ENCODE results near the gene OR10G2. TPM values are rescaled to one million over a fixed set of nuclear protein-coding genes. Genes with fewer than 3 reads are reported as not detected.

The OR10G2 gene
- total RNA-seq, 1 experiment from 2014 or later: not detected

DNA sequence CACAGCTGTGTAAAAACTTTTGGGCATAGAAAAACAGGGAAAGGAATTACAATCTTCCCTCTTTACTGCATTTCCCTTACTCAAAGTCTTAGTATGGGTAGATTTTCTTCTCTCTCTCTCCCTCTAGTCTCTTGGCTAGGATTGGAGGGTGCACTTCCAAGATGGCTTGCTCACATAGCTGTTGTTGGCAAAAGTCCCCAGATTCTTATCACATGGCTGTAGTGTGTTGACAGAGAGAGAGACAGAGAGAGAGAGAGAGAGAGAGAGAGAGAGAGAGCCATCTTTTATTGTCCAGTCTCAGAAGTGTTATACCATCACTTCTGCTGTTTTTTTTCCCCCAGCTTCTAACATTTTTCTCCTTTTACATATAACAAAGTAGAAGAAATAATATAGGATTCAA lies 12.6 kb upstream of the OR10G2 start:
- H3K9me2 ChIP-seq (ENCODE audit: insufficient read depth): no peaks in the 10 kb centered on the region
- CTCF ChIA-PET: interaction anchor here (0.7 kb wide), 1 partner anchor 174 kb away, joined by 3 read pairs; no protein-coding TSS in a partner anchor
- DNase-seq: no peak

DNA sequence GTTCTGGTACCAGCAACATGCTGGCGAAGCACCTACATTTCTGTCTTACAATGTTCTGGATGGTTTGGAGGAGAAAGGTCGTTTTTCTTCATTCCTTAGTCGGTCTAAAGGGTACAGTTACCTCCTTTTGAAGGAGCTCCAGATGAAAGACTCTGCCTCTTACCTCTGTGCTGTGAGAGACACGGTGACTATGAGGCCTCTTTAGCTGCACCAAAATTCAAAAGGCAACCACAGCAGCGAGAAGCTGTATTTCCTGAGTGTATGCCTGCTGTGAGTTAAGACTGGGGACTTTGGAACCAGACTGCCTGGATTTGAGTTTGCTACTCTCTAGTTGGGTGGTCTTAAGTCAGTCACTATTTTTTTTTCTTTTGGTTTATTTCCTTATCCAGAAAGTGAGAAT lies 8.7 kb upstream of the OR10G2 start:
- TF ChIP-seq, protein P1, sequence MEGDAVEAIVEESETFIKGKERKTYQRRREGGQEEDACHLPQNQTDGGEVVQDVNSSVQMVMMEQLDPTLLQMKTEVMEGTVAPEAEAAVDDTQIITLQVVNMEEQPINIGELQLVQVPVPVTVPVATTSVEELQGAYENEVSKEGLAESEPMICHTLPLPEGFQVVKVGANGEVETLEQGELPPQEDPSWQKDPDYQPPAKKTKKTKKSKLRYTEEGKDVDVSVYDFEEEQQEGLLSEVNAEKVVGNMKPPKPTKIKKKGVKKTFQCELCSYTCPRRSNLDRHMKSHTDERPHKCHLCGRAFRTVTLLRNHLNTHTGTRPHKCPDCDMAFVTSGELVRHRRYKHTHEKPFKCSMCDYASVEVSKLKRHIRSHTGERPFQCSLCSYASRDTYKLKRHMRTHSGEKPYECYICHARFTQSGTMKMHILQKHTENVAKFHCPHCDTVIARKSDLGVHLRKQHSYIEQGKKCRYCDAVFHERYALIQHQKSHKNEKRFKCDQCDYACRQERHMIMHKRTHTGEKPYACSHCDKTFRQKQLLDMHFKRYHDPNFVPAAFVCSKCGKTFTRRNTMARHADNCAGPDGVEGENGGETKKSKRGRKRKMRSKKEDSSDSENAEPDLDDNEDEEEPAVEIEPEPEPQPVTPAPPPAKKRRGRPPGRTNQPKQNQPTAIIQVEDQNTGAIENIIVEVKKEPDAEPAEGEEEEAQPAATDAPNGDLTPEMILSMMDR (conservative IDR thresholded peaks at IDR 0.05): no peak
- TF ChIP-seq EZH2 (IDR thresholded peaks at IDR 0.05; ENCODE audit: low read depth): no peak
- Histone ChIP-seq H3K4me2 (no peak overlapping the region), H3K4me3 (no peak overlapping the region), H3F3A (ENCODE audit: insufficient read depth, low read depth) (no peaks in the 10 kb centered on the region), H3K27me3 (ENCODE audit: insufficient read depth, low read depth) (no peaks in the 10 kb centered on the region), H3K4me1 (replicated peaks; ENCODE audit: insufficient read depth) (no peaks in the 10 kb centered on the region), H3K9me3 (ENCODE audit: insufficient read depth, low read depth) (no peaks in the 10 kb centered on the region), H4K20me1 (ENCODE audit: insufficient read depth) (no peaks in the 10 kb centered on the region), H3K79me2 (ENCODE audit: low read depth) (no peaks in the 10 kb centered on the region), H3K27ac (no peak overlapping the region), H3K9me2 (ENCODE audit: insufficient read depth) (no peaks in the 10 kb centered on the region), H3K36me3 (ENCODE audit: low read depth) (no peaks in the 10 kb centered on the region), H2AFZ (no peak overlapping the region)
- DNase-seq: no peak
- POLR2A ChIA-PET (ENCODE audit: unreplicated experiment): interaction anchor here (0.7 kb wide), 1 partner anchor 138 kb away, joined by 8 read pairs; no protein-coding TSS in a partner anchor
- CTCF ChIA-PET: no interaction called here
- intact Hi-C loops (cut with micrococcal nuclease; ENCODE audit: unreplicated experiment): no loop called here
- no TSS peak for BruUV-seq (replicated peaks)

More for the DNA sequence above, 12.6 kb upstream of the OR10G2 start:
- H3K36me3 ChIP-seq (ENCODE audit: low read depth): no peaks in the 10 kb centered on the region
- no peaks in the 10 kb centered on the region for H3K4me1 ChIP-seq (replicated peaks; ENCODE audit: insufficient read depth)
- H3K9me3 ChIP-seq (ENCODE audit: insufficient read depth, low read depth): no peaks in the 10 kb centered on the region
- no peaks in the 10 kb centered on the region for H3K79me2 ChIP-seq (ENCODE audit: low read depth)
- H3K27me3 ChIP-seq (ENCODE audit: insufficient read depth, low read depth): no peaks in the 10 kb centered on the region
- intact Hi-C loops (cut with micrococcal nuclease; ENCODE audit: unreplicated experiment): no loop called here
- H3K27ac ChIP-seq: no peak overlapping the region
- no peak overlapping the region for H3K4me2 ChIP-seq
- no peak overlapping the region for H3K4me3 ChIP-seq
- no peak overlapping the region for H2AFZ ChIP-seq
- POLR2A ChIA-PET (ENCODE audit: unreplicated experiment): interaction anchor here (0.6 kb wide), 1 partner anchor 210 kb away, joined by 3 read pairs; no protein-coding TSS in a partner anchor
- TF ChIP-seq, protein P1 (conservative IDR thresholded peaks at IDR 0.05): no peak
- TF ChIP-seq EZH2 (IDR thresholded peaks at IDR 0.05; ENCODE audit: low read depth): no peak
- no peaks in the 10 kb centered on the region for H4K20me1 ChIP-seq (ENCODE audit: insufficient read depth)
- H3F3A ChIP-seq (ENCODE audit: insufficient read depth, low read depth): no peaks in the 10 kb centered on the region
- no TSS peak for BruUV-seq (replicated peaks)

DNA sequence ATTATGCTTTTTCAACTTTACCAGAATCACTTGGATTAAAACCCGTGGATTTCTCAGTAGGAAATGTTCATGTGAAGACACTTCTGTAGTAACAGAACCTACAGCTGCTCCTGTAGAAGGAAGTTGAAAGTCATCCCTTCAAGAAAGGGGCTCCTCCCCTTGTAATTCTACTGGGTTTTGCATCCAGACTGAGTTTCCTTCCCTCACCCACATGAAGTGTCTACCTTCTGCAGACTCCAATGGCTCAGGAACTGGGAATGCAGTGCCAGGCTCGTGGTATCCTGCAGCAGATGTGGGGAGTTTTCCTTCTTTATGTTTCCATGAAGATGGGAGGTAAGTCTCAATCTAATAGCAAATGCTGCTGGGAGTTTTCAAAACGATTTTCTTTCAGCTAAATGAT lies 7.9 kb upstream of the OR10G2 start:
- H3F3A ChIP-seq (ENCODE audit: insufficient read depth, low read depth): no peaks in the 10 kb centered on the region
- H2AFZ ChIP-seq: no peak overlapping the region
- no peak overlapping the region for H3K4me3 ChIP-seq
- no peak overlapping the region for H3K4me2 ChIP-seq
- H3K27ac ChIP-seq: no peak overlapping the region
- intact Hi-C loops (cut with micrococcal nuclease; ENCODE audit: unreplicated experiment): no loop called here
- CTCF ChIA-PET: no interaction called here
- H4K20me1 ChIP-seq (ENCODE audit: insufficient read depth): no peaks in the 10 kb centered on the region
- no peaks in the 10 kb centered on the region for H3K27me3 ChIP-seq (ENCODE audit: insufficient read depth, low read depth)
- no peaks in the 10 kb centered on the region for H3K9me2 ChIP-seq (ENCODE audit: insufficient read depth)
- H3K9me3 ChIP-seq (ENCODE audit: insufficient read depth, low read depth): no peaks in the 10 kb centered on the region
- H3K36me3 ChIP-seq (ENCODE audit: low read depth): no peaks in the 10 kb centered on the region
- POLR2A ChIA-PET (ENCODE audit: unreplicated experiment): no interaction called here
- TF ChIP-seq, protein P1 (conservative IDR thresholded peaks at IDR 0.05): no peak
- no peak for TF ChIP-seq EZH2 (IDR thresholded peaks at IDR 0.05; ENCODE audit: low read depth)
- no TSS peak for BruUV-seq (replicated peaks)
- no peaks in the 10 kb centered on the region for H3K79me2 ChIP-seq (ENCODE audit: low read depth)
- DNase-seq: no peak
- no peaks in the 10 kb centered on the region for H3K4me1 ChIP-seq (replicated peaks; ENCODE audit: insufficient read depth)

All from PC-9 (cell line).